ENCODE results near the gene ACSL4.
"Not testable (repeated sequence)": the region's sequence is repeated elsewhere in the genome, so short reads cannot be mapped to it uniquely, and the experiment has no call there.

The ACSL4 gene

GRCh38 chrX:109728173-109728535 lies 4.9 kb downstream of the ACSL4 start:
- H3K4me3 ChIP-seq (ENCODE audit: low read depth in 1 of 2, low read length in 2 of 2) = no peak overlapping the region
- H3K27ac ChIP-seq (ENCODE audit: low read depth, low read length) = no peak overlapping the region
- no peaks in the 10 kb centered on the region for H3K9me3 ChIP-seq (ENCODE audit: low read length)

GRCh38 chrX:109724971-109725370 lies 8.1 kb downstream of the ACSL4 start:
- not testable (repeated sequence) for H3K4me3 ChIP-seq (ENCODE audit: low read depth in 1 of 2, low read length in 2 of 2); H3K36me3 ChIP-seq (ENCODE audit: insufficient read depth, low read length); H3K9me3 ChIP-seq (ENCODE audit: low read length); H3K9ac ChIP-seq (ENCODE audit: low read length); H3K27me3 ChIP-seq (ENCODE audit: control insufficient read depth in 1 of 2, insufficient read depth in 2 of 2, low read length in 2 of 2); H3K4me1 ChIP-seq (ENCODE audit: insufficient read depth, low read length); H3K27ac ChIP-seq (ENCODE audit: low read depth, low read length)

More at GRCh38 chrX:109728173-109728535, 4.9 kb downstream of the ACSL4 start:
- H3K4me1 ChIP-seq (ENCODE audit: insufficient read depth, low read length) = no peaks in the 10 kb centered on the region
- H3K9ac ChIP-seq (ENCODE audit: low read length) = no peak overlapping the region
- no peaks in the 10 kb centered on the region for H3K27me3 ChIP-seq (ENCODE audit: control insufficient read depth in 1 of 2, insufficient read depth in 2 of 2, low read length in 2 of 2)
- H3K36me3 ChIP-seq (ENCODE audit: insufficient read depth, low read length) = no peaks in the 10 kb centered on the region

GRCh38 chrX:109720947-109721346 lies 12.1 kb downstream of the ACSL4 start:
- H3K9me3 ChIP-seq (ENCODE audit: low read length) = no peaks in the 10 kb centered on the region
- no peak overlapping the region for H3K9ac ChIP-seq (ENCODE audit: low read length)
- no peaks in the 10 kb centered on the region for H3K36me3 ChIP-seq (ENCODE audit: insufficient read depth, low read length)
- H3K4me1 ChIP-seq (ENCODE audit: insufficient read depth, low read length) = no peaks in the 10 kb centered on the region
- H3K27ac ChIP-seq (ENCODE audit: low read depth, low read length) = no peak overlapping the region
- H3K27me3 ChIP-seq (ENCODE audit: control insufficient read depth in 1 of 2, insufficient read depth in 2 of 2, low read length in 2 of 2) = no peaks in the 10 kb centered on the region
- no peak overlapping the region for H3K4me3 ChIP-seq (ENCODE audit: low read depth in 1 of 2, low read length in 2 of 2)

- Histone ChIP-seq H3K27me3 (ENCODE audit: control insufficient read depth in 1 of 2, insufficient read depth in 2 of 2, low read length in 2 of 2) (no peaks in the 10 kb centered on the region), H3K9ac (ENCODE audit: low read length) (no peak overlapping the region), H3K9me3 (ENCODE audit: low read length) (no peaks in the 10 kb centered on the region), H3K4me3 (ENCODE audit: low read depth in 1 of 2, low read length in 2 of 2) (no peak overlapping the region), H3K27ac (ENCODE audit: low read depth, low read length) (no peak overlapping the region), H3K36me3 (ENCODE audit: insufficient read depth, low read length) (no peaks in the 10 kb centered on the region), H3K4me1 (ENCODE audit: insufficient read depth, low read length) (no peaks in the 10 kb centered on the region)
Observed at GRCh38 chrX:109719264-109719663, 13.8 kb downstream of the ACSL4 start.

GRCh38 chrX:109716431-109717028 lies 16.5 kb downstream of the ACSL4 start:
- Histone ChIP-seq H3K36me3 (ENCODE audit: insufficient read depth, low read length) (no peaks in the 10 kb centered on the region), H3K9ac (ENCODE audit: low read length) (no peak overlapping the region), H3K27me3 (ENCODE audit: control insufficient read depth in 1 of 2, insufficient read depth in 2 of 2, low read length in 2 of 2) (no peaks in the 10 kb centered on the region), H3K4me3 (ENCODE audit: low read depth in 1 of 2, low read length in 2 of 2) (no peak overlapping the region), H3K27ac (ENCODE audit: low read depth, low read length) (no peak overlapping the region), H3K4me1 (ENCODE audit: insufficient read depth, low read length) (no peaks in the 10 kb centered on the region), H3K9me3 (ENCODE audit: low read length) (no peaks in the 10 kb centered on the region)

- Histone ChIP-seq H3K9me3 (ENCODE audit: low read length) (no peaks in the 10 kb centered on the region), H3K9ac (ENCODE audit: low read length) (no peak overlapping the region), H3K27ac (ENCODE audit: low read depth, low read length) (no peak overlapping the region), H3K36me3 (ENCODE audit: insufficient read depth, low read length) (no peaks in the 10 kb centered on the region), H3K4me3 (ENCODE audit: low read depth in 1 of 2, low read length in 2 of 2) (no peak overlapping the region), H3K27me3 (ENCODE audit: control insufficient read depth in 1 of 2, insufficient read depth in 2 of 2, low read length in 2 of 2) (no peaks in the 10 kb centered on the region), H3K4me1 (ENCODE audit: insufficient read depth, low read length) (no peaks in the 10 kb centered on the region)
Observed at GRCh38 chrX:109714340-109714958, 18.6 kb downstream of the ACSL4 start.

GRCh38 chrX:109710181-109710580 lies 22.9 kb downstream of the ACSL4 start:
- Histone ChIP-seq H3K9ac (ENCODE audit: low read length) (no peak overlapping the region), H3K4me1 (ENCODE audit: insufficient read depth, low read length) (no peaks in the 10 kb centered on the region), H3K27me3 (ENCODE audit: control insufficient read depth in 1 of 2, insufficient read depth in 2 of 2, low read length in 2 of 2) (no peaks in the 10 kb centered on the region), H3K9me3 (ENCODE audit: low read length) (no peaks in the 10 kb centered on the region), H3K4me3 (ENCODE audit: low read depth in 1 of 2, low read length in 2 of 2) (no peak overlapping the region), H3K27ac (ENCODE audit: low read depth, low read length) (no peak overlapping the region), H3K36me3 (ENCODE audit: insufficient read depth, low read length) (no peaks in the 10 kb centered on the region)

GRCh38 chrX:109709129-109709631 lies 23.9 kb downstream of the ACSL4 start:
- H3K9ac ChIP-seq (ENCODE audit: low read length) = no peak overlapping the region
- no peaks in the 10 kb centered on the region for H3K4me1 ChIP-seq (ENCODE audit: insufficient read depth, low read length)
- H3K27ac ChIP-seq (ENCODE audit: low read depth, low read length) = no peak overlapping the region
- no peak overlapping the region for H3K4me3 ChIP-seq (ENCODE audit: low read depth in 1 of 2, low read length in 2 of 2)
- H3K36me3 ChIP-seq (ENCODE audit: insufficient read depth, low read length) = no peaks in the 10 kb centered on the region
- no peaks in the 10 kb centered on the region for H3K27me3 ChIP-seq (ENCODE audit: control insufficient read depth in 1 of 2, insufficient read depth in 2 of 2, low read length in 2 of 2)
- no peaks in the 10 kb centered on the region for H3K9me3 ChIP-seq (ENCODE audit: low read length)

GRCh38 chrX:109707720-109708119 lies 25.3 kb downstream of the ACSL4 start:
- Histone ChIP-seq H3K9ac (ENCODE audit: low read length) (no peak overlapping the region), H3K36me3 (ENCODE audit: insufficient read depth, low read length) (no peaks in the 10 kb centered on the region)

GRCh38 chrX:109707319-109707718 lies 25.7 kb downstream of the ACSL4 start:
- Histone ChIP-seq H3K9me3 (ENCODE audit: low read length) (no peaks in the 10 kb centered on the region), H3K4me3 (ENCODE audit: low read depth in 1 of 2, low read length in 2 of 2) (no peak overlapping the region), H3K36me3 (ENCODE audit: insufficient read depth, low read length) (no peaks in the 10 kb centered on the region), H3K9ac (ENCODE audit: low read length) (no peak overlapping the region), H3K27me3 (ENCODE audit: control insufficient read depth in 1 of 2, insufficient read depth in 2 of 2, low read length in 2 of 2) (no peaks in the 10 kb centered on the region), H3K4me1 (ENCODE audit: insufficient read depth, low read length) (no peaks in the 10 kb centered on the region), H3K27ac (ENCODE audit: low read depth, low read length) (no peak overlapping the region)

More at GRCh38 chrX:109707720-109708119, 25.3 kb downstream of the ACSL4 start:
- no peak overlapping the region for H3K27ac ChIP-seq (ENCODE audit: low read depth, low read length)
- H3K4me3 ChIP-seq (ENCODE audit: low read depth in 1 of 2, low read length in 2 of 2) = no peak overlapping the region
- no peaks in the 10 kb centered on the region for H3K9me3 ChIP-seq (ENCODE audit: low read length)
- H3K4me1 ChIP-seq (ENCODE audit: insufficient read depth, low read length) = no peaks in the 10 kb centered on the region
- H3K27me3 ChIP-seq (ENCODE audit: control insufficient read depth in 1 of 2, insufficient read depth in 2 of 2, low read length in 2 of 2) = no peaks in the 10 kb centered on the region

- H3K9me3 ChIP-seq (ENCODE audit: low read length) = no peaks in the 10 kb centered on the region
- no peaks in the 10 kb centered on the region for H3K36me3 ChIP-seq (ENCODE audit: insufficient read depth, low read length)
- H3K27me3 ChIP-seq (ENCODE audit: control insufficient read depth in 1 of 2, insufficient read depth in 2 of 2, low read length in 2 of 2) = no peaks in the 10 kb centered on the region
- H3K27ac ChIP-seq (ENCODE audit: low read depth, low read length) = no peak overlapping the region
- H3K4me3 ChIP-seq (ENCODE audit: low read depth in 1 of 2, low read length in 2 of 2) = no peak overlapping the region
- no peaks in the 10 kb centered on the region for H3K4me1 ChIP-seq (ENCODE audit: insufficient read depth, low read length)
- no peak overlapping the region for H3K9ac ChIP-seq (ENCODE audit: low read length)
Observed at GRCh38 chrX:109704563-109704962, 28.5 kb downstream of the ACSL4 start.

GRCh38 chrX:109697855-109698254 lies 35.2 kb downstream of the ACSL4 start:
- Histone ChIP-seq H3K36me3 (ENCODE audit: insufficient read depth, low read length) (no peaks in the 10 kb centered on the region), H3K4me3 (ENCODE audit: low read depth in 1 of 2, low read length in 2 of 2) (no peak overlapping the region), H3K27ac (ENCODE audit: low read depth, low read length) (no peak overlapping the region), H3K4me1 (ENCODE audit: insufficient read depth, low read length) (no peaks in the 10 kb centered on the region), H3K27me3 (ENCODE audit: control insufficient read depth in 1 of 2, insufficient read depth in 2 of 2, low read length in 2 of 2) (no peaks in the 10 kb centered on the region), H3K9ac (ENCODE audit: low read length) (no peak overlapping the region), H3K9me3 (ENCODE audit: low read length) (no peaks in the 10 kb centered on the region)
